Heart right ventricle (tissue), 16 donors: ENCODE data around the gene PDIA6. TPM values are rescaled to one million over a fixed set of nuclear protein-coding genes. Genes with fewer than 3 reads are reported as not detected.
A peak's percentile ranks its signal among the peaks of the same experiment; 100 is the strongest.

ENCODE experiments used
- ATAC-seq, 8 donors: fragments of 200-7000 bp; cut with Tn5 transposase; one replicate each; pipeline ENCODE4 v1.9.1; 2020; ENCODE audit warnings: mild to moderate bottlenecking in 8 of 8, moderate library complexity in 8 of 8, moderate number of reproducible peaks in 1 of 8
- DNase-seq, 2 donors: peaks; one replicate each; pipeline ENCODE4 v3.0.0-alpha.2; 2020
- H3K27ac ChIP-seq, 10 donors: fragments of 200-600 bp; sonication (generic) in 2 of 10; one replicate each; pipeline versions ENCODE4 v1.5.0 to v1.8.0; 2020 to 2022; ENCODE audit warnings: mild to moderate bottlenecking in 3 of 10
- H3K27me3 ChIP-seq, 7 donors: fragments of 200-600 bp; one replicate each; pipeline ENCODE4 v1.8.0; 2021 to 2022; ENCODE audit warnings: mild to moderate bottlenecking in 2 of 7
- H3K36me3 ChIP-seq, 9 donors: fragments of 200-600 bp; sonication (generic) in 1 of 9; one replicate each; pipeline versions ENCODE4 v1.5.0 to v1.8.0; 2020 to 2022; ENCODE audit warnings: mild to moderate bottlenecking in 2 of 9
- H3K4me1 ChIP-seq, 9 donors: fragments of 200-600 bp; sonication (generic) in 1 of 9; one replicate each; pipeline versions ENCODE4 v1.5.0 to v1.8.0; 2020 to 2022; ENCODE audit warnings: mild to moderate bottlenecking in 4 of 9
- H3K4me3 ChIP-seq, 10 donors: fragments of 200-600 bp; sonication (generic) in 2 of 10; one replicate each; pipeline versions ENCODE4 v1.5.0 to v1.8.0; 2020 to 2022; ENCODE audit warnings: mild to moderate bottlenecking in 7 of 10, moderate library complexity in 2 of 10
- H3K9me3 ChIP-seq, 11 donors: fragments of 200-600 bp in 10 of 11; sonication (generic) in 2 of 11; one replicate each; pipeline versions ENCODE4 v1.5.0 to v1.8.0; 2013 to 2022; ENCODE audit warnings: mild to moderate bottlenecking in 2 of 11, control low read depth in 1 of 11, moderate library complexity in 1 of 11
- CTCF ChIP-seq, 9 donors: fragments of 200-600 bp; sonication (generic) in 2 of 9; IDR thresholded peaks; one replicate each; pipeline versions ENCODE4 v1.5.0 to v1.8.0; 2021 to 2022; ENCODE audit warnings: antibody characterized with exemption in 9 of 9, mild to moderate bottlenecking in 5 of 9, moderate library complexity in 1 of 9
- WGBS, 2 donors: extraction: QIAGEN DNeasy Blood & Tissue Kit; methylation state at CpG; one replicate each; pipeline ENCODE4 v1.1.7; 2013; ENCODE audit warnings: inconsistent platforms in 1 of 2; 5-methylcytosine and 5-hydroxymethylcytosine counted together
- intact Hi-C, 10 donors: fragments of 100-400 bp; cut with DNase I; formaldehyde crosslinking; loops; one replicate each; pipeline versions ENCODE4 v1.11.1 to v1.14.2; 2022
- long read RNA-seq, 3 donors: library from polyadenylated mRNA; unstranded; transcript quantifications; one replicate each; pipeline ENCODE4 v2.0.0, GENCODE V29; 2020 to 2021
- polyA plus RNA-seq, 2 donors: library from polyadenylated mRNA; stranded (reverse); fragments of 200-250 nt; gene quantifications; one replicate each; pipeline ENCODE4 v1.2.3, GENCODE V29; 2013
- total RNA-seq, 10 donors: library from RNA; stranded (reverse); fragmentation: NEBNext Ultra II Directional in 3 of 10; extraction: Animal tissue kit (Norgen Biotek cat#: 25700) in 3 of 10; gene quantifications; one replicate each; pipeline versions ENCODE4 v1.2.1 to v1.2.4, GENCODE V29; 2021 to 2023
- donor health status: Arrhythmogenic right ventricular cardiomyopathy.
- donor health status: ischemic (EF 13 %, LVEDD 7.1; RV severe dilation, severe dysfunction).
- donor health status: healthy with polysubstance abuse.
- donor health status: DM: no; HTN: yes; CAD: no.
- donor health status: DM: no; HTN: no; CAD: no.
- donor health status: ischemic (EF 25% LVEDD 6.9; RV normal size, moderate dysfunction).
- donor health status: ischemic (EF 25% LVEDD 5.7; RV mildly dilated, moderate dysfunction).
- donor health status: healthy.
- donor health status: DM: yes; HTN: yes; CAD: no.
- donor health status: Ischemic cardiomyopathy.
- donor health status: ischemic (EF 35%, LVEDD 5.7; RV mildly dilated, moderate dysfunction).
- donor health status: nonischemic (EF 11% LVEDD 7.7; RV severe dilation, severe dysfunction).
- donor health status: DM: yes; HTN: yes; CAD: no.
- donor health status: PGD.
- donor health status: ischemic (EF 29% LVEDD 5.4; RV normal size, mild dysfunction).
- donor health status: nonischemic (EF 23%, LVEDD 6.1; RV moderate dilation, normal function).

Gene PDIA6
- 100 to 1,000 TPM in 6 of 10 donors, 10 to 100 TPM in 4; 86.9 to 174 (median 107) TPM for total RNA-seq
- 100 to 1,000 TPM in 1 of 2 donors, 10 to 100 TPM in 1; 24.7 to 317 TPM for polyA plus RNA-seq
- long read RNA-seq, donor 1, transcript PDIA6-201 (13 exons, 2,338 nt), result major isoform, 488 of 519 reads
- long read RNA-seq, donor 1, partial matches to known transcripts, result 15 of 519 reads
- long read RNA-seq, donor 1, other reads (novel, unspliced or antisense), result 15 of 519 reads
- long read RNA-seq, donor 2, transcript PDIA6-201 (13 exons, 2,338 nt), result major isoform, 474 of 498 reads
- long read RNA-seq, donor 2, partial matches to known transcripts, result 8 of 498 reads
- long read RNA-seq, donor 2, other reads (novel, unspliced or antisense), result 13 of 498 reads
- long read RNA-seq, donor 3, transcript PDIA6-207 (14 exons, 2,509 nt), result minor isoform, 5 of 1,450 reads
- long read RNA-seq, donor 3, transcript PDIA6-201 (13 exons, 2,338 nt), result major isoform, 1,325 of 1,450 reads
- long read RNA-seq, donor 3, partial matches to known transcripts, result 61 of 1,450 reads
- long read RNA-seq, donor 3, other reads (novel, unspliced or antisense), result 59 of 1,450 reads

- no peaks in the 10 kb centered on the region for H3K27me3 ChIP-seq
- H3K9me3 ChIP-seq, result no peaks in the 10 kb centered on the region
- peak within 1 kb of the TSS; percentile 79 to 95 (median 94) for H3K27ac ChIP-seq
- 0 to 1% methylated on average over 78 to 98 of the region's 98 CpGs for WGBS, 2 donors
- H3K4me3 ChIP-seq, result peak within 1 kb of the TSS; percentile 56 to 95 (median 85)
- intact Hi-C loops, result loop anchor here in 1 of 10 donors (1.0 kb wide), 1 partner anchor 343 kb away; the partner anchor contains the start of gene SLC66A3
- ATAC-seq (peak; percentile 96 to 100 (median 98)), DNase-seq (peak; percentile 99)
- H3K36me3 ChIP-seq, result peaks cover 0 to 6% (median 0%) of the 10 kb centered on the region in 9 donors
- TF ChIP-seq CTCF (IDR thresholded peaks at IDR 0.05), result peak in 2 of 9 donors; percentile 16 to 27
- peaks cover 3 to 63% (median 46%) of the 10 kb centered on the region in 9 donors for H3K4me1 ChIP-seq
Measured at GRCh38 chr2:10812362-10813162, at the start of gene PDIA6. Gene PDIA6, minus strand, starts transcription at chr2:10812785. Its CDS starts 89 bp downstream, at chr2:10812696.

GRCh38 chr2:10862330-10862729, 49.7 kb upstream of the PDIA6 start:
- TF ChIP-seq CTCF (IDR thresholded peaks at IDR 0.05), result no peak
- H3K27me3 ChIP-seq, result peaks cover 0 to 22% (median 4%) of the 10 kb centered on the region in 7 donors
- no peaks in the 10 kb centered on the region for H3K36me3 ChIP-seq
- peak in 5 of 8 donors; percentile 6 to 47 (median 38) for ATAC-seq
- no peak for DNase-seq
- H3K4me3 ChIP-seq, result no peak overlapping the region
- intact Hi-C loops, result no loop called here
- peaks cover 9 to 80% (median 38%) of the 10 kb centered on the region in 9 donors for H3K4me1 ChIP-seq
- peak overlapping the region in 2 of 10 donors; percentile 21 to 29 for H3K27ac ChIP-seq
- H3K9me3 ChIP-seq, result no peaks in the 10 kb centered on the region
- WGBS, 2 donors, result 82 to 88% methylated on average over 10 of the region's 10 CpGs

- peaks cover 9 to 77% (median 36%) of the 10 kb centered on the region in 9 donors for H3K4me1 ChIP-seq
- peak overlapping the region in 1 of 10 donors; percentile 15 for H3K27ac ChIP-seq
- no peak for DNase-seq
- 83 to 91% methylated on average over 5 of the region's 5 CpGs for WGBS, 2 donors
- no peak overlapping the region for H3K4me3 ChIP-seq
- no peaks in the 10 kb centered on the region for H3K36me3 ChIP-seq
- intact Hi-C loops, result no loop called here
- peaks cover 0 to 22% (median 4%) of the 10 kb centered on the region in 7 donors for H3K27me3 ChIP-seq
- no peaks in the 10 kb centered on the region for H3K9me3 ChIP-seq
- ATAC-seq, result no peak
- no peak for TF ChIP-seq CTCF (IDR thresholded peaks at IDR 0.05)
Measured at GRCh38 chr2:10861765-10862164, 49.2 kb upstream of the PDIA6 start.

- H3K4me1 ChIP-seq, result peaks cover 9 to 74% (median 32%) of the 10 kb centered on the region in 9 donors
- ATAC-seq (peak in 1 of 8 donors; percentile 7), DNase-seq (no peak)
- TF ChIP-seq CTCF (IDR thresholded peaks at IDR 0.05), result no peak
- no peak overlapping the region for H3K4me3 ChIP-seq
- H3K9me3 ChIP-seq, result no peaks in the 10 kb centered on the region
- no peaks in the 10 kb centered on the region for H3K36me3 ChIP-seq
- WGBS, 2 donors, result 53 to 68% methylated on average over 8 of the region's 8 CpGs
- H3K27me3 ChIP-seq, result peaks cover 0 to 17% (median 4%) of the 10 kb centered on the region in 7 donors
- peak overlapping the region in 4 of 10 donors; percentile 23 to 48 (median 38) for H3K27ac ChIP-seq
- intact Hi-C loops, result no loop called here
Measured at GRCh38 chr2:10860814-10861325, 48.3 kb upstream of the PDIA6 start.
